ENCODE measurements around the gene ACTL10.

The ACTL10 gene

DNA sequence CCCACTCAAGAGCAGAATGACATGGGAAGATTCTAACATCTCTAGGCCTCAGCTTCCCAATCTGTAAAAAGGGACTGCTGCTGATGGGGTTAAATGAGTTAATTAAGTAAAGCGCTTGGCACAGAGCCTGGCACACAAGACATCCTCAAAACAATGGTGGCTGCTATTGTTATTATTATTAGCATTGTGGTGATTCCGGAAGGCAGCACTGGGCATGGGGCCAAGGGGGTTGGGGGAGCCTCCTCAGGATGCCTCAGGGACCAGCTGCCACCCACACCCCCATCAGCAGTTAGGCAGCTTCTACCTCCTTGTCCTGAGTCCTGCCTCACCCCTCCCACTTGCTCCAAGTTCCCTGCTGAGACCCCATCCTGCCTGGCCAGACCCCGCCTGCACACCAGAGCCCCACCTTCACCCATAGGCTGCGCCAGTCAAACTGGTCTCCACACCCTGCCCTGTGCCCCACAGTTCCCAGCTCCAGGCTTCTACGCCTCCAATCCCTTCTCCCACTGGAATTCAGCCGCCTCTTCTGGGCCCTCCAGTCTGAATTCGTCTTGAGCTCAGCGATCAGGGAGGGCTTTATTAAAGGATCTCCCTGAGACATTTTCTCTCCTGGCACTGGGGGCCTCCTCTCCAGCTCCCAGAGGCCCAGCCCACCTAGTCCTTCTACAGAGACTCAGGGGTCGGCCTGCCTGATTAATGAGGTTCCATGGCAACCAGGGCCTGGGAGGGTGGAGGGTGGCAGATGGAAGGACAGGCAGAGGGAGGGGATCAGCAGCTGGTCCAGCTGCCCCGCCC, 18.0 kb downstream of the ACTL10 start:
- Histone ChIP-seq H3K9ac (ENCODE audit: low read depth, low read length) (peak overlapping the region; percentile 42), H3K36me3 (ENCODE audit: insufficient read depth, low read length) (no peaks in the 10 kb centered on the region), H3K9me3 (ENCODE audit: control insufficient read depth, insufficient read depth, low read length) (no peaks in the 10 kb centered on the region), H3K4me1 (ENCODE audit: insufficient read depth, low read length) (peaks cover 11% of the 10 kb centered on the region)

DNA sequence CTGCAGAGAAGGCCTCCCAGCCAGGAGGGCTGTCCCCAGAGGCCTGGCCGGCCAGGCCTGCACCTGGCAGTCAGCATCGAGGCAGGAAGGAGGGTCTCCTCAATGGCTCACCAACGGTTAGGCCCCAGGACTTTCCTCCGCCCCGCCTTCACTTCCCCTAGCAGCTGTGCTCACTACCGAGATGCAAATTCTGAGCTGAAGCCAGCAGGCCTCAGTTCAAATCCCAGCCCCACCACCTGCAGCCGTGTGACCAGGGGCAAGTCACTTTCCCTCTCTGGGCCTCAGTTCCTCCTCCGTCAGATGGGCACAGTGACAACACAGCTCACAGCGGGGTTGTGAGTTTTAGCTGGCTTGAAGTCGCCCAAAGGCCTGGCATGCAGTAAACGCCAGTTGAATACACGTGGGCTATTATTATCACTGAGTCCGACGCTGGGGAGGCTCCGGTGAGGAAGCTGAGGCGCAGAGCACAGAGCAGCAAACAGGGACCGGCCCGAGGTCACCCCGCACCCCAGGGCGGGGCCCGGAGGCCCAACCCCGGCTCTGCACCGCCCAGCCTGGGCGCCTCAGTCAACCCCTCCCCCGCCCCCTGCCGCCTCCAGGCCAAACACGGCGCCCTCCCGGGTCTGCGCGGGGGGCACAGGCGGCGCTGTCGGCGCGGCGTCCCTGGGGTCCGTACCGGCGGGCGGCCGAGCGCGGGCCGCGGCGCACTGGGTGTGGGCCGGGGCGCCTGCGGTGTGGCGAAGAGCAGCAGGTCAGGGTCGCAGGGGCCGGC, 18.8 kb downstream of the ACTL10 start:
- H3K4me1 ChIP-seq (ENCODE audit: insufficient read depth, low read length) = peaks cover 15% of the 10 kb centered on the region

DNA sequence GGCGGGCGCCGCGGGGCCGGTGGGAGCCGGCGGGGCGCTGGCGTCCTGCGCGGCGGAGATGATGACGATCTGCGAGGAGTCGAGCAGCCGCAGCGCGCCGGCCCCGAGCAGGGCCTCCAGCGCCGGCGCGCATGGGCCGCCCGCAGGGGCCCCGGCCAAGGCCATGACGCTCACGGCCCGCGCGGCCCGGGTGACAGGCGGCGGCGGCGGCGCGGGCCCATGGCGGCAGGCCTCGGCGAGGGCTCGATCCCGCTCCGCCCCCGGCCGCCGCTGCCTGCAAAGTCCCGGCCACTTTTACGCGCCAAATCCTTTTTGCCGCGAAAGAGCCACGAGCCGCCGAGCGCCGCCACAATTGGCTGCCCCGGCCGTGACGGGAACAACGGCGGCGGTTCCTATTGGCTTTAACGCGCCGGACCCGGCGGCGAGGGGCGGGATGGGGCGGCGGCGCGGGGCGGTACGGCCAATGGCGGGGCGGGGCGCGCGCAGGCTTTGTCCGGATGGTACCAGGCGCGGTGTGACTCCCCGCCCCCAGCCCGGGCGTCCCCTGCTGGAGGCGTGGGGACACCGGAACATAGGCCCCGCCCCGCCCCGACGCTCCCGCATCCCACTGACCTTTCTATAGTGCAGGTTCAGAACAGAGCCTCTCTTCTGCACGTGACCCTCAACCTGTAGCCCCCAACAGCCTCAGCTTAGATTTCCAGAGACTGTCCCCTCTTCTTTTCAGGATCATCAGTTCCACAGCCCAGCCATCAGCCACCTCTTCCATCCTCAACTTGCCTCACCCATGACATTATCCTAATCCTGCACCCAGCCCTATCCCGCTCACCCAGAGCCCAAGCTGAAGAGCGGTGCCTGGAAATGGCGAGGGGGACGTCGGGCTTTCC, 19.6 kb downstream of the ACTL10 start, which contains the start of gene E2F1:
Gene E2F1 (minus strand): TSS at position 286 of the 884 bp plus-strand sequence. CDS start 121 bp downstream, at position 165.
- H3K36me3 ChIP-seq (ENCODE audit: insufficient read depth, low read length) = no peaks in the 10 kb centered on the region
- H3K9ac ChIP-seq (ENCODE audit: low read depth, low read length) = peak within 1 kb of the TSS; percentile 42
- H3K9me3 ChIP-seq (ENCODE audit: control insufficient read depth, insufficient read depth, low read length) = no peaks in the 10 kb centered on the region
- H3K4me1 ChIP-seq (ENCODE audit: insufficient read depth, low read length) = peaks cover 15% of the 10 kb centered on the region

More for the DNA sequence above, 18.8 kb downstream of the ACTL10 start:
- no peaks in the 10 kb centered on the region for H3K36me3 ChIP-seq (ENCODE audit: insufficient read depth, low read length)
- no peaks in the 10 kb centered on the region for H3K9me3 ChIP-seq (ENCODE audit: control insufficient read depth, insufficient read depth, low read length)
- H3K9ac ChIP-seq (ENCODE audit: low read depth, low read length) = peak overlapping the region; percentile 42

DNA sequence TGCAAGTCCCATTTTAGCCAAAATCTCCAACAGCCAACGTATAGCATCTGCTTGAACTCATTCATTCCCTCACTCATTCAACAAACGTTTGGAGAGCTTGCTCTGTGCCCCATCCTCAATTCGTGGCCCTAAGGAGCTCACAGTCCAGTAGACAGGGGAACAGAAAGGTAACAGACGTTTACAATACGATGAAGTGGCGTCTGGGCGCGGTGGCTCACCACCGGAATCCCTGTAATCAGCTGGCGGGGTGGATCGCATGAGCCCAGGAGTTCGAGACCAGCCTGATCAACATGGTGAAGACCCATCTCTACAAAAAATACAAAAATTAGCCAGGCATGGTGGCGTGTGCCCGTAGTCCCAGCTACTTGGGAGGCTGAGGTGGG, 20.2 kb downstream of the ACTL10 start:
- Histone ChIP-seq H3K9ac (ENCODE audit: low read depth, low read length) (peak overlapping the region; percentile 39; the same call in 1 of the 2 replicates), H3K4me1 (ENCODE audit: insufficient read depth, low read length) (peaks cover 15% of the 10 kb centered on the region), H3K9me3 (ENCODE audit: control insufficient read depth, insufficient read depth, low read length) (no peaks in the 10 kb centered on the region), H3K36me3 (ENCODE audit: insufficient read depth, low read length) (no peaks in the 10 kb centered on the region)

DNA sequence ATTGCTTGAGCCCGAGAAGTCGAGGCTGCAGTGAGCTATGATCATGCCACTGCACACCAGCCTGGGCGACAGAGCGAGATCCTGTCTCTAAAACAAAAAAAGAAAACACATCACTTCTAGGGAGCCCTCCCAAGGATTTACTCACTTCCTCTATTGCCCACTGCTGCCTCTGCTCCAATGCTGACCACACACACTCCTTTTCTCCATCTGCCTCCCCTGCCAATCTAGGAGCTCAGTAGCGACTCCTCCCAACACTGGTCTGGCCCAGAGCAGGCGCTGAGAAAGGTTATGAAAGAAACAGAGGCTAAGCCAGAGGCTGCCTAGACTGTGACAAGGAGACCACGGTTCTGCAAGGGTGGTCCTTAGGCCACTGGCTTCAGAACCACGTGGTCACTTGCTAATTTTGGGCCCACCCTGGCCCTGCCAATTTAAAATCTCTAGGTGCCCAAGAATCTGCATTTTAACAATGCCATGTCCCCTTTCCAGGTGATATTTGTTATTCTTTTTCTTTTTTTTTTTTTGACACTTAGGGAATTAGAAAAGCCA, 20.7 kb downstream of the ACTL10 start:
- Histone ChIP-seq H3K9me3 (ENCODE audit: control insufficient read depth, insufficient read depth, low read length) (no peaks in the 10 kb centered on the region), H3K36me3 (ENCODE audit: insufficient read depth, low read length) (no peaks in the 10 kb centered on the region), H3K9ac (ENCODE audit: low read depth, low read length) (no peak overlapping the region), H3K4me1 (ENCODE audit: insufficient read depth, low read length) (peaks cover 15% of the 10 kb centered on the region)

DNA sequence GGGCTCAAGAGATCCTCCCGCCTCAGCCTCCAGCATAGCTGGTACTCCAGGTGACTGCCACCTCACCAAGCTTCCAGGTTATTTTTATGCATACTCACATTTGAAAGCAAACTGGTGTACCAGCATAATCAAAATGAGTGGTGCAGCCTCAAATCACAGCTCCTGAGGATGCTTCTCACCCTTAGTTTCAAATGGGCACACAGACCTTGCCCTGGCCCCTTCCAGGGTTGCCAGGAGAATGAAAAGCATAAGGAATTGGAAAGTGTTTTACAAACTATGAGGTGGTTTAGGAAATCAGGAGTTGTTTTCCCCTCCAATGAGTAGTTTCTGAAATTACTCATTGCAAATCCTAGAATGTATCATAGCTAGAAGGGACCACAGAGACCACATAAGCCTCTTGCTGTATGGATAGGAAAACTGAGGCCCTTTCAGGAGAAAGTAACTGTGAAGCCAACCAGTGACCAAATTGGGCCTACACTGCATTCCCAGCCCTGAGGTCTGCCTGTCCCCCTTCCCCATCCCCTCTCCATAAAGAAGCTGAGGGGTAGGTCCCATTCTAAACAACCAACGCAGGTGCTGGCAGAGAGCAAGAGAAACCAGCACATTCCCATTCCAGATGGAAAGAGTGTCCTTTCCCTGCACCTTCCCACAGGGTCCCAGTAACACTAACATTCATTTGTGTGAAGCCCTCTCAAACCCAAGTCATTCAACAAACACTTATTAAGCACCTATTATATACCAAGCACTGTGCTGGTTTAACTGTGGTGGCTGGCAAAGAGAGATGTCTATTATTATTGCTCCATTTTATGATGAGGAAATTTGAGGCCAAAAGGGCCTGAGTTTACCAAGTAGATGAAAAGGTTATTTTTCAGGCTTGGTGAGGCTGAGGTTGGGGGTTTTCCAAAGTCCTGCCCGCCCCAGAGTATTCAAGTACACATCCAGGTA, 21.5 kb downstream of the ACTL10 start:
- H3K36me3 ChIP-seq (ENCODE audit: insufficient read depth, low read length) = no peaks in the 10 kb centered on the region
- H3K9ac ChIP-seq (ENCODE audit: low read depth, low read length) = no peak overlapping the region
- H3K4me1 ChIP-seq (ENCODE audit: insufficient read depth, low read length) = peaks cover 15% of the 10 kb centered on the region
- H3K9me3 ChIP-seq (ENCODE audit: control insufficient read depth, insufficient read depth, low read length) = no peaks in the 10 kb centered on the region

DNA sequence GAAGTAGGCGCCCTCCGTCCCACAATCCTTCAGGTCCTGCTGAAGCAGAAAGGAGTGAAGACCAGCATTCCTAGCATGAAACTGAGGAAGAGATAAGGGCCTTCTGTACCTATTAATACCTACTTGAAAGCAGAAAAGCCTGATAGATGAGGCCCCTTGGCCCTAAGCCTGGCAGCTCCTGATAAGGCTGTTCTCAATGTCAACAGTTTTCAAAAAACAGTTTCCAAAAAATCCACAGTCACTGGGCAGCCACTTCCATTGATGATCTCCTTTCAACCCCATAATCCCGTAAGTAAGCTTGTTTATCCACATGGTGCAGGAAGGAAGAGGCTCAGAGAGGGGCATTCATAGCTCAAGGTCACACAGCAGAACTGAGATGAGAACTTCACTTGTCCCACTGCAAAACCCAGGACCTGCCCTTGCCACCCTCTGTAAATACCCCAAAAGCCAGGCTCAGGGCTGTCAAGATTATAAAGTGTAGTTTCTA, 22.2 kb downstream of the ACTL10 start:
- Histone ChIP-seq H3K9ac (ENCODE audit: low read depth, low read length) (no peak overlapping the region), H3K9me3 (ENCODE audit: control insufficient read depth, insufficient read depth, low read length) (no peaks in the 10 kb centered on the region), H3K4me1 (ENCODE audit: insufficient read depth, low read length) (peaks cover 18% of the 10 kb centered on the region), H3K36me3 (ENCODE audit: insufficient read depth, low read length) (no peaks in the 10 kb centered on the region)

DNA sequence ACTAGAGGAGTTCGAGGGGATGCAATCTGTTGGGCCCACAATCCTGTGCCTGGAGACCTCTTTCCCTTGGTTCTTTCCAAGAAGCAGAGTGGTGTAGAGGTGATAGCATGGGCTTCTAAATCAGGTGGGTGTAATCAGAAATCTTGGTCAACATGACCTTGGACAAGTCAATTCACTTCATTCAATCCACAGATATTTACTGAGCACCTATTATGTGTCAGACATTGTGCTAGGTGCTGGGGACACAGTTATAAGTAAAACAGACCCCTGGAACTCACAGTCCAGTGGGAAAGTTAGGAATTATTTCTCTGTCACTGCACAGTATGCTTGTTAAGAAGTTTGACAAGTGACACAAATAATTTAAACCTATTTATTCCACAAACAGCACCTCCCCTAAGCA, 22.8 kb downstream of the ACTL10 start:
- no peaks in the 10 kb centered on the region for H3K36me3 ChIP-seq (ENCODE audit: insufficient read depth, low read length)
- peaks cover 20% of the 10 kb centered on the region for H3K4me1 ChIP-seq (ENCODE audit: insufficient read depth, low read length)
- H3K9ac ChIP-seq (ENCODE audit: low read depth, low read length) = no peak overlapping the region
- H3K9me3 ChIP-seq (ENCODE audit: control insufficient read depth, insufficient read depth, low read length) = no peaks in the 10 kb centered on the region

DNA sequence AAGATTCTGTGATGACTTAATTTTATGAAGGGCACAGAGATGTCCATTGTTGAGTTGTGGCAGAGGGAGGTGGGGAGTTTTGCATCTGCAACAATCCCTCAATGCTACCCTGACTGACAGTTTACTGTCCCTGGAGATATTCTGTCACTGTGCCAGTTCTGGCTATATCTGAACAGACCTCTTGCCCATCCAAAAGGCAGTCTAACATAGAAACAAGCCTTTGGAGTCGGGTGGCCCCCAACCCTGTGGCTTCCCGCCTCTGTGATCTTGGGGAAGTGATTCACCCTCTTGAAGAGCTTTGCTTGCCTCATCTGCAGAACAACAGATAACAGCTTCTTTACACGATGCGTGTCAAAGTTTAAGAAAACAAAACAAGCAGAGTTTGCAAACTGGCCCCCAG, 23.2 kb downstream of the ACTL10 start:
- H3K9me3 ChIP-seq (ENCODE audit: control insufficient read depth, insufficient read depth, low read length) = no peaks in the 10 kb centered on the region
- H3K9ac ChIP-seq (ENCODE audit: low read depth, low read length) = no peak overlapping the region
- H3K36me3 ChIP-seq (ENCODE audit: insufficient read depth, low read length) = no peaks in the 10 kb centered on the region
- peaks cover 20% of the 10 kb centered on the region for H3K4me1 ChIP-seq (ENCODE audit: insufficient read depth, low read length)

DNA sequence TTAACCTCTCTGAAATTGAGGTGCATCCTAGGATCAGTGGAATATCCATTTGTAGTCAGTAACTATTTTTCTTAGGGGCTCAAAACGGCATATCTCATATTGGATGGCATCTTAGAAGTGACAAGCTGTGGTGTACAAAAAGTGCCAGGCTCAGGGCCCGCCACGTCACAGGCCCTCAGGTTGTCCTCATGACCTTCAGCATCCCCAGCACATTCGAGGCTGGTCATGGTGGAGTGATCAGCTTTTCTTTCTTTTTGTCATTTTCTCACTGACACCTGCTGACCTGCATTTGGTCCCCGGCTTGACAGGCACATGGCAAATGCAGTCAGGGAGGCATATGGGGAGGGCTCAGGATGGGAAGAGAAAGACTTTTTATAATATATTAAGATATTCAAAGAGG, 26.5 kb downstream of the ACTL10 start:
- Histone ChIP-seq H3K9me3 (ENCODE audit: control insufficient read depth, insufficient read depth, low read length) (no peaks in the 10 kb centered on the region), H3K4me1 (ENCODE audit: insufficient read depth, low read length) (peaks cover 15% of the 10 kb centered on the region), H3K36me3 (ENCODE audit: insufficient read depth, low read length) (no peaks in the 10 kb centered on the region), H3K9ac (ENCODE audit: low read depth, low read length) (no peak overlapping the region)

DNA sequence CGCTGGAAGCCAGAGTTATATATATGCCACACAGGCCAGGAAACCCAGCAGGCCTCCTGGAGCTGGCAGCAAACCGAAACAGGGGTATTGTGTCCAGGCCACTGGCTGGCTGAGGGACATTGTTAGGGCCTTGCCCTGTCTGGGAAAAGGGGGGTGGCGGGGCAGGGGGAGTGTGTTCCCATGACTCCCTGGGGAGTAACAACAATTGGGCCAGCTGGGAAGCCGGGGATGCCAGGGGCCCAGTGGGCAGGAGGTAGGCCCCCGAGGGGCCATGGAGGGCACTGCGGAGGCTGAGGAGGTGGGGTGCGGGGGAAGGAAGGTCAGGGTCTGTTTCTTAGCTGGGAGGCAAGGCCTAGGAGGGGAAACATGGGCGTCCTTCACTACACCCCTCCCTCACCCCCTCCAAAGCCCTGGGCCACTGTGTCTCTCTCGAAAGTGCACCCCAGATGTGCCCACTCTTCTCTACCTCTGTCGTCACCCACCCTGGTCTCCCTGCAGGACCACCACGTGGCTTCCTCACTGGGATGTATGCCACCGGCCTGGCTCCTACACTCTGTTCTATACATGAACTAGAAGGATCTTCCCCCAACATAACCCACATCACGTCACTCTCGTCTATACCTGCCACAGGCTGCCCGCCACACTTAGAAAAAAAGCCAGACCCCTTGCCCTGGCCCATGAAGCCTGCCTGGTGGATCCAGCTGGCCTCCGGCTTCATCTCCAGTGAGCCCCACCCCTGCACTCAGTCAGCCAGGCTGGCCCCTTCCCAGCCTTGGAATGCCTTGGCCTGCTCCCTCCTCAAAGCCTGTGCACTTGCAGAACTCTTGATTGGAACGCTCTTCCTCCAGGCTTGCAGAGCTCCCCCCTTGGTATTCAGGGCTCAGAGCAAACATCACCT, 27.2 kb downstream of the ACTL10 start:
- no peaks in the 10 kb centered on the region for H3K36me3 ChIP-seq (ENCODE audit: insufficient read depth, low read length)
- no peak overlapping the region for H3K9ac ChIP-seq (ENCODE audit: low read depth, low read length)
- H3K9me3 ChIP-seq (ENCODE audit: control insufficient read depth, insufficient read depth, low read length) = no peaks in the 10 kb centered on the region
- H3K4me1 ChIP-seq (ENCODE audit: insufficient read depth, low read length) = peaks cover 15% of the 10 kb centered on the region

DNA sequence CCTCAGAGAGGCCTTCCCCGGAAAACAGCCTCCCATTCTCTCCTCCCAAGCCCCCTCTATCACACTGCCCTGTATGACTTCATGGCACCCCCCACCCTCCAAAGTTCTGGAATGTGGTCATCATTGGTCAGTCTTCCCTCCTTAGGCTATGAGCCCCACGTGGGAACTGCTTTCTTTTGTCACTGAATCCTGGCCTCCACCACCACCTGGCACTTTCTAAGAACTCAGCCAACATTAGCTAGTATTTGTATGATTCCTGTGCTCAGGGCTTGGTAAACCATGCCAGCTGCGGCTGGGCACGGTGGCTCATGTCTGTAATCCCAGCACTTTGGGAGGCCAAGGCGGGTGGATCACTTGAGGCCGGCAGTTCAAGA, 27.9 kb downstream of the ACTL10 start:
- no peak overlapping the region for H3K9ac ChIP-seq (ENCODE audit: low read depth, low read length)
- peaks cover 14% of the 10 kb centered on the region for H3K4me1 ChIP-seq (ENCODE audit: insufficient read depth, low read length)
- H3K36me3 ChIP-seq (ENCODE audit: insufficient read depth, low read length) = no peaks in the 10 kb centered on the region
- H3K9me3 ChIP-seq (ENCODE audit: control insufficient read depth, insufficient read depth, low read length) = no peaks in the 10 kb centered on the region
